K562 (cell line): ENCODE measurements around the gene KCTD4.

Experiments used
- CHD1 ChIP-seq: fragments of 200-600 bp; sonication (generic); IDR thresholded peaks from one replicate; pipeline ENCODE4 v1.6.1; 2012; ENCODE audit warnings: mild to moderate bottlenecking, moderate library complexity, low read length, inconsistent platforms
- ESRRA ChIP-seq: fragments of 450-650 bp; IDR thresholded peaks from 2 replicates; pipeline ENCODE4 v1.6.1; 2014; ENCODE audit warnings: low read depth, mild to moderate bottlenecking, moderate library complexity, borderline replicate concordance
- GMEB1 ChIP-seq: fragments of 250-450 bp; sonication (Bioruptor Pico); IDR thresholded peaks from 2 replicates; pipeline ENCODE4 v1.4.0; 2020; ENCODE audit warnings: mild to moderate bottlenecking
- HIVEP1 ChIP-seq: fragments of 250-450 bp; sonication (Bioruptor Pico); IDR thresholded peaks from 2 replicates; pipeline ENCODE4 v1.4.0; 2020; ENCODE audit warnings: mild to moderate bottlenecking
- JUN ChIP-seq, 2 experiments: sonication (generic) in 1 of 2; formaldehyde crosslinking in 1 of 2; IDR thresholded peaks; 2 replicates each; pipeline versions ENCODE4 v1.6.1 to v1.8.0; 2012 to 2022; ENCODE audit warnings: borderline replicate concordance in 2 of 2, mild to moderate bottlenecking in 2 of 2, improper control_type of control experiment in 1 of 2, low read depth in 1 of 2, low read length in 1 of 2, missing genetic modification reagents in 1 of 2
- MYBL2 ChIP-seq, 2 experiments: fragments of 450-650 bp in 1 of 2; sonication (generic) in 1 of 2; formaldehyde crosslinking in 1 of 2; IDR thresholded peaks; 2 replicates each; pipeline versions ENCODE4 v1.6.1 to v1.8.1; 2017 to 2022; ENCODE audit warnings: borderline replicate concordance in 1 of 2, inconsistent platforms in 1 of 2, low read depth in 1 of 2, mild to moderate bottlenecking in 1 of 2, missing genetic modification reagents in 1 of 2, moderate library complexity in 1 of 2
- SMAD2 ChIP-seq: fragments of 150-350 bp; IDR thresholded peaks from 2 replicates; pipeline ENCODE4 v1.6.1; 2014; ENCODE audit warnings: low read depth, mild to moderate bottlenecking, low read length
- YY1 ChIP-seq, 3 experiments: IDR thresholded peaks; 2 replicates each; pipeline ENCODE4 v1.6.1; 2011; ENCODE audit warnings: low read length in 2 of 3, mild to moderate bottlenecking in 2 of 3, moderate library complexity in 2 of 3, borderline replicate concordance in 1 of 3, control low read depth in 1 of 3, low read depth in 1 of 3; ENCODE audit not compliant: insufficient read depth in 3 of 3, insufficient replicate concordance in 2 of 3, control insufficient read depth in 1 of 3, insufficient read length in 1 of 3; ENCODE audit errors: extremely low read depth in 1 of 3
- ZHX1 ChIP-seq: fragments of 150-350 bp; conservative IDR thresholded peaks from 2 replicates; pipeline ENCODE4 v1.6.1; 2014; ENCODE audit warnings: low read length
- ZNF24 ChIP-seq: fragments of 450-650 bp; IDR thresholded peaks from 2 replicates; pipeline ENCODE4 v1.6.1; 2016
- ZNF407 ChIP-seq: fragments of 450-650 bp; IDR thresholded peaks from 2 replicates; pipeline ENCODE4 v1.6.1; 2016; ENCODE audit warnings: low read depth
- ZNF589 ChIP-seq: fragments of 200-800 bp; sonication (Bioruptor generic); IDR thresholded peaks from 2 replicates; pipeline ENCODE4 v1.6.1; 2016; ENCODE audit warnings: low read depth, missing genetic modification characterization, missing compliant biosample characterization
- TF ChIP-seq, protein P1 (sequence below), 3 experiments: IDR thresholded peaks in 2 of 3; conservative IDR thresholded peaks in 1 of 3; 2 replicates each; pipeline ENCODE4 v1.5.1; 2011 to 2012; ENCODE audit warnings: low read length in 3 of 3, mild to moderate bottlenecking in 3 of 3, control low read depth in 2 of 3, improper control_type of control experiment in 1 of 3, inconsistent platforms in 1 of 3, low read depth in 1 of 3, mixed read lengths in 1 of 3, moderate library complexity in 1 of 3; ENCODE audit not compliant: insufficient read depth in 2 of 3
- TF ChIP-seq, protein P2 (sequence below): fragments of 250-450 bp; sonication (Bioruptor Pico); IDR thresholded peaks from 2 replicates; pipeline ENCODE4 v1.8.0; 2021; ENCODE audit warnings: borderline replicate concordance, mild to moderate bottlenecking, moderate library complexity; ENCODE audit not compliant: poor library complexity, severe bottlenecking

DNA sequence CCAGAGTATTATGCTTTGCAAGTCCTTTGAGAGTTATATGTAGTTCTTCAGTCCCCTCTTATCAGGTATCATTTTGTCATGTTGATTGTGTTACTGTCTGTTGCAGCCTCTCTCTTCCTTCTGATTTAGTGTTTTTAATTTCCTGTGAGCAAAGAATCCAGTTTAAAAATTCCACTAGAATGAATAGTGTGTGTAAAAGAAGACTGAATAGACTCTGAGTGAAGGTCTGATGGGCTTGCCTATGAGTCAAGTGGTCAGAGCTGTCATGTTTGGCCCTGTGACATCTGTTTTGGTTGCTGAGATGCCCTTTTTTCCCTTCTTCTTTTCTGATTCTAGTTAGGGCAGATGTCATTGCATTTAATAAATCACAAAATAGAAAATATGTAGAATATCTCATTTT lies 23.3 kb upstream of the KCTD4 start:
- TF ChIP-seq, protein P1, sequence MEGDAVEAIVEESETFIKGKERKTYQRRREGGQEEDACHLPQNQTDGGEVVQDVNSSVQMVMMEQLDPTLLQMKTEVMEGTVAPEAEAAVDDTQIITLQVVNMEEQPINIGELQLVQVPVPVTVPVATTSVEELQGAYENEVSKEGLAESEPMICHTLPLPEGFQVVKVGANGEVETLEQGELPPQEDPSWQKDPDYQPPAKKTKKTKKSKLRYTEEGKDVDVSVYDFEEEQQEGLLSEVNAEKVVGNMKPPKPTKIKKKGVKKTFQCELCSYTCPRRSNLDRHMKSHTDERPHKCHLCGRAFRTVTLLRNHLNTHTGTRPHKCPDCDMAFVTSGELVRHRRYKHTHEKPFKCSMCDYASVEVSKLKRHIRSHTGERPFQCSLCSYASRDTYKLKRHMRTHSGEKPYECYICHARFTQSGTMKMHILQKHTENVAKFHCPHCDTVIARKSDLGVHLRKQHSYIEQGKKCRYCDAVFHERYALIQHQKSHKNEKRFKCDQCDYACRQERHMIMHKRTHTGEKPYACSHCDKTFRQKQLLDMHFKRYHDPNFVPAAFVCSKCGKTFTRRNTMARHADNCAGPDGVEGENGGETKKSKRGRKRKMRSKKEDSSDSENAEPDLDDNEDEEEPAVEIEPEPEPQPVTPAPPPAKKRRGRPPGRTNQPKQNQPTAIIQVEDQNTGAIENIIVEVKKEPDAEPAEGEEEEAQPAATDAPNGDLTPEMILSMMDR (IDR thresholded peaks at IDR 0.05 in 2 of 3, conservative IDR thresholded peaks at IDR 0.05 in 1 of 3; ENCODE audit: insufficient read depth in 2 of 3, low read depth in 1 of 3, low read length in 3 of 3) = no peak
- TF ChIP-seq YY1 (IDR thresholded peaks at IDR 0.05; ENCODE audit: borderline replicate concordance in 1 of 3, control insufficient read depth in 1 of 3, extremely low read depth in 1 of 3, insufficient read depth in 3 of 3, insufficient read length in 1 of 3, insufficient replicate concordance in 2 of 3, low read depth in 1 of 3, low read length in 2 of 3) (no peak), JUN (IDR thresholded peaks at IDR 0.05; ENCODE audit: borderline replicate concordance, low read depth, low read length) (no peak), JUN (CRISPR knock-in tag; IDR thresholded peaks at IDR 0.05; ENCODE audit: borderline replicate concordance) (no peak), ZNF24 (no peak), SMAD2 (no peak), ZNF407 (no peak), CHD1 (no peak), HIVEP1 (CRISPR knock-in tag) (no peak), ZHX1 (no peak), ESRRA (no peak), MYBL2 (IDR thresholded peaks at IDR 0.05; ENCODE audit: low read depth) (no peak), MYBL2 (CRISPR knock-in tag; IDR thresholded peaks at IDR 0.05; ENCODE audit: borderline replicate concordance) (no peak), GMEB1 (CRISPR knock-in tag) (no peak), ZNF589 (CRISPR knock-in tag) (no peak)
- TF ChIP-seq, protein P2, sequence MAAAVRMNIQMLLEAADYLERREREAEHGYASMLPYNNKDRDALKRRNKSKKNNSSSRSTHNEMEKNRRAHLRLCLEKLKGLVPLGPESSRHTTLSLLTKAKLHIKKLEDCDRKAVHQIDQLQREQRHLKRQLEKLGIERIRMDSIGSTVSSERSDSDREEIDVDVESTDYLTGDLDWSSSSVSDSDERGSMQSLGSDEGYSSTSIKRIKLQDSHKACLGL = no peak
